ENCODE data around the gene KIF25.

DNA sequence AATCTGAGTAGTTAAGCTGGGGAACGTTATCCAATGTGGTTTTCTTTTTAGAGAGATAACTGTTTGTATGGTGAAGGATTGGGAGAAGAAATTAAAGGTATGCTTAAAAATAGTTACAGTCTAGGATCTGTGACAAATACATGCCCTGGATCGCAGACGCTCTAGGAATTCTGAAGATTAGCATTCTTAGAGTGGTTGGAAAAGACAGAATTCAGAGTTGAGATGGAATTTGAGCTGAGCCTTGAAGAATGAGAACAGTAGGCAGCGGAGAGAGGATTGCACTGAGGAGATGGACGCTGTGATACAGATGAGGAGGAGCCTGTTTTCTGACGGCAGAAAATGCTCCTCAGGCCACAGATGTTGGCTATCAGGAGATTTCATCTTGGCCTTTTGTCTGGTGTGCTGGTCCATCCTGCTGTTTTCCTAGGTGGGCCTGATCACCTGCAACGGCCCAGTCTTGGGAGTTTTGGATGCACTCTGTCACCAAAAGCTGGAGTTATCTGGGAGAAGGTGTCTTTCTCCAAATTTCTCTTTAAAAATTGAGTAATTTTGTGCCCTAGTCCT lies 48.3 kb upstream of the KIF25 start:
- TF ChIP-seq, protein P1, sequence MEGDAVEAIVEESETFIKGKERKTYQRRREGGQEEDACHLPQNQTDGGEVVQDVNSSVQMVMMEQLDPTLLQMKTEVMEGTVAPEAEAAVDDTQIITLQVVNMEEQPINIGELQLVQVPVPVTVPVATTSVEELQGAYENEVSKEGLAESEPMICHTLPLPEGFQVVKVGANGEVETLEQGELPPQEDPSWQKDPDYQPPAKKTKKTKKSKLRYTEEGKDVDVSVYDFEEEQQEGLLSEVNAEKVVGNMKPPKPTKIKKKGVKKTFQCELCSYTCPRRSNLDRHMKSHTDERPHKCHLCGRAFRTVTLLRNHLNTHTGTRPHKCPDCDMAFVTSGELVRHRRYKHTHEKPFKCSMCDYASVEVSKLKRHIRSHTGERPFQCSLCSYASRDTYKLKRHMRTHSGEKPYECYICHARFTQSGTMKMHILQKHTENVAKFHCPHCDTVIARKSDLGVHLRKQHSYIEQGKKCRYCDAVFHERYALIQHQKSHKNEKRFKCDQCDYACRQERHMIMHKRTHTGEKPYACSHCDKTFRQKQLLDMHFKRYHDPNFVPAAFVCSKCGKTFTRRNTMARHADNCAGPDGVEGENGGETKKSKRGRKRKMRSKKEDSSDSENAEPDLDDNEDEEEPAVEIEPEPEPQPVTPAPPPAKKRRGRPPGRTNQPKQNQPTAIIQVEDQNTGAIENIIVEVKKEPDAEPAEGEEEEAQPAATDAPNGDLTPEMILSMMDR (IDR thresholded peaks at IDR 0.05; ENCODE audit: low read depth, low read length), result no peak
- TF ChIP-seq, protein P2, sequence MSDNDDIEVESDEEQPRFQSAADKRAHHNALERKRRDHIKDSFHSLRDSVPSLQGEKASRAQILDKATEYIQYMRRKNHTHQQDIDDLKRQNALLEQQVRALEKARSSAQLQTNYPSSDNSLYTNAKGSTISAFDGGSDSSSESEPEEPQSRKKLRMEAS (IDR thresholded peaks at IDR 0.05; ENCODE audit: low read depth, low read length), result no peak
